ENCODE measurements around the gene OTUB2. TPM values are rescaled to one million over a fixed set of nuclear protein-coding genes. Genes with fewer than 3 reads are reported as not detected.

Gene OTUB2
- total RNA-seq (under 1 TPM; 0.09 to 0.57 (median 0.28) TPM), total RNA-seq (0 to 2.3 (median 0.35) reads per million in 29 experiments)
- 0.31 TPM for total RNA-seq (2013)

DNA sequence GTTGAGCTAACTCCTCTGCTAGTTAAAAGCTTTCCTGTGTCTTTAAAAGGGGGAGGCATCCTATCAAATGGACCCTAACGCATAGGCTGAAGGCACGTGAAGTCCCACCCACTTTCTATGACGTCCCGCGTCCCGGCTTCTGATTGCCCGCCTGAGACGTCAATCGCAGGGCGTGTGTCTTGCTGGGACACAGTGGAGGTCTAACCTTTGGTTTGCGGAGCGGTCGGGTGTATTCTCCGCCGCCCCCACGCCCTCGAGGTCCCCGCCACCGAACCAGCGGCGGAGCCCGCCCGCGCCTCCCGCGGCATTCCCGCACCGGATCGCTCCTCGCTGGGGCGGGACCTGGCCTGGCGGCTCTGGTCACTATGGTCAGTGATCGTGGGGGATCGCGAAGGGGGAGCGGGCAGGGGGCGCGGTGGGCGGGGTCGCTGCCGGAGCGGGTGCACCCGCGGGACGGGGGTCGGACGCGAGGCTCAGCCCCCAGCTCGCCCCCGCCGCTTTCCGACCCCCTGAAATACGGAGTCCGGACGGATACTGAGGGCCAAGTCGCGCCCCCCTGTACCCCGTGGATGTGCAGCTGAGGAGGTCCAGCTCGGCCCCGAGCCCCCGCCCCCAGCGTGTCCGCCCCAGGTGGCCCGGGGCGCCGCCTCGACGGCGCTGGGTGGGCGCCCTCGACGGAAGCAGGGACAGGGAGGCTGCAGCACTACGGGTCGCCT lies at the start of gene OTUB2:
TSS of gene OTUB2 (plus strand) at position 168 of the 716 bp plus-strand sequence. CDS start at position 366, 198 bp downstream.
- Histone ChIP-seq H3K9me3 (no peaks in the 10 kb centered on the region), H3K4me3 (ENCODE audit: control insufficient read depth in 1 of 2, extremely low read depth in 1 of 2, low read length in 1 of 2) (peak within 1 kb of the TSS; percentile 30 to 36), H3K36me3 (ENCODE audit: control insufficient read depth in 2 of 2, extremely low read depth in 1 of 2, insufficient read depth in 1 of 2, low read length in 1 of 2) (no peaks in the 10 kb centered on the region), H3K4me1 (ENCODE audit: control insufficient read depth in 1 of 2, extremely low read depth in 1 of 2, insufficient read depth in 2 of 2, low read length in 2 of 2) (peaks cover 2 to 46% of the 10 kb centered on the region in 2 experiments), H3K27me3 (replicated peaks in 1 of 2; ENCODE audit: control insufficient read depth in 2 of 2, extremely low read depth in 1 of 2, insufficient read depth in 2 of 2, low read length in 1 of 2) (peaks cover 0 to 11% of the 10 kb centered on the region in 2 experiments), H3K27ac (ENCODE audit: low read length) (no peak within 1 kb of the TSS)
- WGBS (ENCODE audit: insufficient coverage): 2% methylated on average over 70 of the region's 74 CpGs
- Mint-ChIP-seq H3K4me1 (peaks cover 42 to 46% (median 44%) of the 10 kb centered on the region in 3 donors), H3K4me3 (peak within 1 kb of the TSS; percentile 73 to 84 (median 76)), H3K36me3 (no peaks in the 10 kb centered on the region), H3K27ac (peak within 1 kb of the TSS in 1 of 2 donors; percentile 31), H3K9me3 (no peaks in the 10 kb centered on the region), H3K27me3 (peaks cover 0 to 2% of the 10 kb centered on the region in 2 donors)
- ATAC-seq (replicated peaks in 1 of 4) (peak; percentile 99 to 100 (median 99)), DNase-seq (peak; percentile 91 to 99 (median 95))
- ChIA-PET POLR2A (interaction anchor here in 1 of 2 donors (0.6 kb wide), 1 partner anchor 58 kb away, joined by 4 read pairs; no protein-coding TSS in a partner anchor), CTCF (interaction anchor here (0.7 to 2.0 kb wide), 8 partner anchors 9 to 110 kb away, joined by 3 to 10 read pairs (median 5); partner anchors contain the start of genes DDX24 (in 1 of the 2) and IFI27L1 (in 1 of the 2))

- 31% methylated on average over 9 of the region's 12 CpGs for WGBS (ENCODE audit: insufficient coverage)
- Histone ChIP-seq H3K27me3 (replicated peaks in 1 of 2; ENCODE audit: control insufficient read depth in 2 of 2, extremely low read depth in 1 of 2, insufficient read depth in 2 of 2, low read length in 1 of 2) (peaks cover 0 to 21% of the 10 kb centered on the region in 2 experiments), H3K27ac (ENCODE audit: low read length) (no peak within 1 kb of the TSS), H3K36me3 (ENCODE audit: control insufficient read depth in 2 of 2, extremely low read depth in 1 of 2, insufficient read depth in 1 of 2, low read length in 1 of 2) (no peaks in the 10 kb centered on the region), H3K4me1 (ENCODE audit: control insufficient read depth in 1 of 2, extremely low read depth in 1 of 2, insufficient read depth in 2 of 2, low read length in 2 of 2) (peaks cover 10 to 71% of the 10 kb centered on the region in 2 experiments), H3K4me3 (ENCODE audit: control insufficient read depth in 1 of 2, extremely low read depth in 1 of 2, low read length in 1 of 2) (peak within 1 kb of the TSS; percentile 13 to 25), H3K9me3 (no peaks in the 10 kb centered on the region)
- H3K9me3 Mint-ChIP-seq: peaks cover 11 to 14% (median 12%) of the 10 kb centered on the region in 3 donors
- peak within 1 kb of the TSS; percentile 51 to 64 (median 61) for H3K4me3 Mint-ChIP-seq
- H3K4me1 Mint-ChIP-seq: peaks cover 60 to 69% (median 62%) of the 10 kb centered on the region in 3 donors
- peak in 1 of 35 experiments; percentile 38 for DNase-seq
- H3K27ac Mint-ChIP-seq: peak within 1 kb of the TSS; percentile 70 to 91
- ATAC-seq (replicated peaks in 1 of 4): no peak
- POLR2A ChIA-PET: no interaction called here
- H3K27me3 Mint-ChIP-seq: no peaks in the 10 kb centered on the region
- H3K36me3 Mint-ChIP-seq: peaks cover 6% of the 10 kb centered on the region
- CTCF ChIA-PET: no interaction called here
Observed at GRCh38 chr14:93976477-93977057, 49.6 kb upstream of the OTUB2 start, which contains the start of gene ASB2. Gene ASB2, minus strand, starts transcription at chr14:93976570. Its CDS starts 12,031 bp downstream, at chr14:93964539.

GRCh38 chr14:93977171-93977570 lies 49.0 kb upstream of the OTUB2 start:
- peaks cover 56 to 66% (median 57%) of the 10 kb centered on the region in 3 donors for H3K4me1 Mint-ChIP-seq
- H3K4me1 ChIP-seq (ENCODE audit: control insufficient read depth in 1 of 2, extremely low read depth in 1 of 2, insufficient read depth in 2 of 2, low read length in 2 of 2): peaks cover 10 to 69% of the 10 kb centered on the region in 2 experiments
- H3K36me3 ChIP-seq (ENCODE audit: control insufficient read depth in 2 of 2, extremely low read depth in 1 of 2, insufficient read depth in 1 of 2, low read length in 1 of 2): no peaks in the 10 kb centered on the region
- H3K9me3 Mint-ChIP-seq: peaks cover 11 to 14% (median 12%) of the 10 kb centered on the region in 3 donors
- H3K27ac ChIP-seq (ENCODE audit: low read length): no peak overlapping the region
- DNase-seq (no peak), ATAC-seq (replicated peaks in 1 of 4) (no peak)
- peak overlapping the region in 1 of 3 donors; percentile 64 for H3K4me3 Mint-ChIP-seq
- WGBS (ENCODE audit: insufficient coverage): 86% methylated on average over 3 of the region's 5 CpGs
- peaks cover 0 to 24% of the 10 kb centered on the region in 2 experiments for H3K27me3 ChIP-seq (replicated peaks in 1 of 2; ENCODE audit: control insufficient read depth in 2 of 2, extremely low read depth in 1 of 2, insufficient read depth in 2 of 2, low read length in 1 of 2)
- no peaks in the 10 kb centered on the region for H3K27me3 Mint-ChIP-seq
- H3K27ac Mint-ChIP-seq: peak overlapping the region in 1 of 2 donors; percentile 91
- ChIA-PET CTCF (no interaction called here), POLR2A (no interaction called here)
- H3K4me3 ChIP-seq (ENCODE audit: control insufficient read depth in 1 of 2, extremely low read depth in 1 of 2, low read length in 1 of 2): peak overlapping the region in 1 of 2 donors; percentile 0
- no peaks in the 10 kb centered on the region for H3K9me3 ChIP-seq
- peaks cover 6% of the 10 kb centered on the region for H3K36me3 Mint-ChIP-seq

- ChIA-PET CTCF (interaction anchor here in 1 of 2 donors (0.6 to 1.1 kb wide), 5 partner anchors 15 to 203 kb away, joined by 3 to 12 read pairs (median 4); no protein-coding TSS in a partner anchor), POLR2A (interaction anchor here in 1 of 2 donors (0.7 kb wide), 1 partner anchor 102 kb away, joined by 3 read pairs; no protein-coding TSS in a partner anchor)
- Mint-ChIP-seq H3K27me3 (peaks cover 0 to under 1% of the 10 kb centered on the region in 2 donors), H3K36me3 (peaks cover 6% of the 10 kb centered on the region), H3K27ac (peak overlapping the region; percentile 90 to 91), H3K4me3 (peak overlapping the region in 2 of 3 donors; percentile 31 to 64), H3K9me3 (peaks cover 11 to 14% (median 12%) of the 10 kb centered on the region in 3 donors), H3K4me1 (peaks cover 53 to 62% (median 53%) of the 10 kb centered on the region in 3 donors)
- DNase-seq: peak; percentile 42 to 89 (median 61)
- peaks cover 0 to 24% of the 10 kb centered on the region in 2 experiments for H3K27me3 ChIP-seq (replicated peaks in 1 of 2; ENCODE audit: control insufficient read depth in 2 of 2, extremely low read depth in 1 of 2, insufficient read depth in 2 of 2, low read length in 1 of 2)
- ATAC-seq (replicated peaks in 1 of 4): peak; percentile 90 to 95 (median 94)
- WGBS (ENCODE audit: insufficient coverage): 98% methylated on average over 5 of the region's 11 CpGs
- H3K9me3 ChIP-seq: no peaks in the 10 kb centered on the region
- H3K27ac ChIP-seq (ENCODE audit: low read length): peak overlapping the region; percentile 67
- H3K4me3 ChIP-seq (ENCODE audit: control insufficient read depth in 1 of 2, extremely low read depth in 1 of 2, low read length in 1 of 2): peak overlapping the region in 1 of 2 donors; percentile 15
- no peaks in the 10 kb centered on the region for H3K36me3 ChIP-seq (ENCODE audit: control insufficient read depth in 2 of 2, extremely low read depth in 1 of 2, insufficient read depth in 1 of 2, low read length in 1 of 2)
- peaks cover 10 to 62% of the 10 kb centered on the region in 2 experiments for H3K4me1 ChIP-seq (ENCODE audit: control insufficient read depth in 1 of 2, extremely low read depth in 1 of 2, insufficient read depth in 2 of 2, low read length in 2 of 2)
Observed at GRCh38 chr14:93977790-93978581, 48.2 kb upstream of the OTUB2 start.

- ChIA-PET CTCF (interaction anchor here in 1 of 2 donors (0.6 to 1.3 kb wide), 6 partner anchors 15 to 202 kb away, joined by 3 to 12 read pairs (median 4); no protein-coding TSS in a partner anchor), POLR2A (interaction anchor here (0.6 to 0.7 kb wide), 2 partner anchors 101 to 967 kb away, joined by 3 read pairs; no protein-coding TSS in a partner anchor)
- Histone ChIP-seq H3K27me3 (replicated peaks in 1 of 2; ENCODE audit: control insufficient read depth in 2 of 2, extremely low read depth in 1 of 2, insufficient read depth in 2 of 2, low read length in 1 of 2) (peaks cover 0 to 28% of the 10 kb centered on the region in 2 experiments), H3K9me3 (no peaks in the 10 kb centered on the region), H3K36me3 (ENCODE audit: control insufficient read depth in 2 of 2, extremely low read depth in 1 of 2, insufficient read depth in 1 of 2, low read length in 1 of 2) (no peaks in the 10 kb centered on the region), H3K4me1 (ENCODE audit: control insufficient read depth in 1 of 2, extremely low read depth in 1 of 2, insufficient read depth in 2 of 2, low read length in 2 of 2) (peaks cover 10 to 62% of the 10 kb centered on the region in 2 experiments), H3K27ac (ENCODE audit: low read length) (peak overlapping the region; percentile 67), H3K4me3 (ENCODE audit: control insufficient read depth in 1 of 2, extremely low read depth in 1 of 2, low read length in 1 of 2) (no peak overlapping the region)
- ATAC-seq (replicated peaks in 1 of 4): peak in 2 of 4 experiments; percentile 12 to 37
- peaks cover 6% of the 10 kb centered on the region for H3K36me3 Mint-ChIP-seq
- peak overlapping the region in 2 of 3 donors; percentile 25 to 64 for H3K4me3 Mint-ChIP-seq
- peaks cover 50 to 62% (median 50%) of the 10 kb centered on the region in 3 donors for H3K4me1 Mint-ChIP-seq
- peak overlapping the region; percentile 90 to 91 for H3K27ac Mint-ChIP-seq
- DNase-seq: no peak
- 76% methylated on average over 4 of the region's 4 CpGs for WGBS (ENCODE audit: insufficient coverage)
- H3K9me3 Mint-ChIP-seq: peaks cover 11 to 14% (median 12%) of the 10 kb centered on the region in 3 donors
- H3K27me3 Mint-ChIP-seq: peaks cover 0 to 1% of the 10 kb centered on the region in 2 donors
Observed at GRCh38 chr14:93978735-93979134, 47.4 kb upstream of the OTUB2 start.
